ENCODE data around the gene PCOLCE2.

DNA sequence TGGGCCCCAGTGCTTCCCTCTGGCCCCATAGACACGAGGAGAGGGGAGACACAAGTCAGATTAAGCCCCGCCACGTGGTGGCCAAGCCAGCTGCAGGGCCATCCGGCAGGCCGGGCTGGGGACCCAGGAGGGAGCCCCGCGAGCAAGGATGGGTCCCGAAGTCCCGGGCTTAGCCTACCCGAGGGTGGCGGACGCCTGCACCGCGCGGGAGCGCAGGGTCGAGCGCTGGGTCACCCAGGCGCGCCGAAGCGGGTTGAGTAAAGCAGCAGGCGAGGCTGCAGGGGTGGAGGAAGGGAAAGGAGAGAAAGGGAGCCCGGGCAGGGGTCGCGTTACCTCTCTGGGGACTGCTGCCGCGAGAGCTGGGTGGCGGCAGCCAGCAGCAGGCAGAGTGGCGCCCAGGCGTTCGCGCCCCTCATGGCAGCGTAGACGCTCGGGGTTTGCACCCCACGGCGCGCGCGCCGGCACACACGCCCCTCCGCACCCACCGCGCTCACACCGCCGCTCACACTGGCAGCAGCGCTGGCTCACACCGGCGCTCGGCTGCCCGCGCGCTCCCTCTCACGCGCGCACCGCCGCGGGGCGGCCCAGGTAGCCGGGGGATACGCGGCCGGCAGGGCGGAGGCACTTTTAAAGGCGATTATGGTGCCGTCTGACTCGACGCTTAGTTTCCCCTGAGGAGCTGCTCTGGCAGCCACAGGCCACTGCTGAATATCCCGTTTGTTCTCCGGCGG, at the start of gene PCOLCE2:
- no peak for TF ChIP-seq YY1 (IDR thresholded peaks at IDR 0.05)
- TF ChIP-seq RAD21 (IDR thresholded peaks at IDR 0.05) = no peak
- TF ChIP-seq, protein P1, sequence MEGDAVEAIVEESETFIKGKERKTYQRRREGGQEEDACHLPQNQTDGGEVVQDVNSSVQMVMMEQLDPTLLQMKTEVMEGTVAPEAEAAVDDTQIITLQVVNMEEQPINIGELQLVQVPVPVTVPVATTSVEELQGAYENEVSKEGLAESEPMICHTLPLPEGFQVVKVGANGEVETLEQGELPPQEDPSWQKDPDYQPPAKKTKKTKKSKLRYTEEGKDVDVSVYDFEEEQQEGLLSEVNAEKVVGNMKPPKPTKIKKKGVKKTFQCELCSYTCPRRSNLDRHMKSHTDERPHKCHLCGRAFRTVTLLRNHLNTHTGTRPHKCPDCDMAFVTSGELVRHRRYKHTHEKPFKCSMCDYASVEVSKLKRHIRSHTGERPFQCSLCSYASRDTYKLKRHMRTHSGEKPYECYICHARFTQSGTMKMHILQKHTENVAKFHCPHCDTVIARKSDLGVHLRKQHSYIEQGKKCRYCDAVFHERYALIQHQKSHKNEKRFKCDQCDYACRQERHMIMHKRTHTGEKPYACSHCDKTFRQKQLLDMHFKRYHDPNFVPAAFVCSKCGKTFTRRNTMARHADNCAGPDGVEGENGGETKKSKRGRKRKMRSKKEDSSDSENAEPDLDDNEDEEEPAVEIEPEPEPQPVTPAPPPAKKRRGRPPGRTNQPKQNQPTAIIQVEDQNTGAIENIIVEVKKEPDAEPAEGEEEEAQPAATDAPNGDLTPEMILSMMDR (IDR thresholded peaks at IDR 0.05; ENCODE audit: low read depth, low read length, missing input control) = no peak
- TF ChIP-seq TAF1 (conservative IDR thresholded peaks at IDR 0.05) = no peak
- TF ChIP-seq, protein P2, sequence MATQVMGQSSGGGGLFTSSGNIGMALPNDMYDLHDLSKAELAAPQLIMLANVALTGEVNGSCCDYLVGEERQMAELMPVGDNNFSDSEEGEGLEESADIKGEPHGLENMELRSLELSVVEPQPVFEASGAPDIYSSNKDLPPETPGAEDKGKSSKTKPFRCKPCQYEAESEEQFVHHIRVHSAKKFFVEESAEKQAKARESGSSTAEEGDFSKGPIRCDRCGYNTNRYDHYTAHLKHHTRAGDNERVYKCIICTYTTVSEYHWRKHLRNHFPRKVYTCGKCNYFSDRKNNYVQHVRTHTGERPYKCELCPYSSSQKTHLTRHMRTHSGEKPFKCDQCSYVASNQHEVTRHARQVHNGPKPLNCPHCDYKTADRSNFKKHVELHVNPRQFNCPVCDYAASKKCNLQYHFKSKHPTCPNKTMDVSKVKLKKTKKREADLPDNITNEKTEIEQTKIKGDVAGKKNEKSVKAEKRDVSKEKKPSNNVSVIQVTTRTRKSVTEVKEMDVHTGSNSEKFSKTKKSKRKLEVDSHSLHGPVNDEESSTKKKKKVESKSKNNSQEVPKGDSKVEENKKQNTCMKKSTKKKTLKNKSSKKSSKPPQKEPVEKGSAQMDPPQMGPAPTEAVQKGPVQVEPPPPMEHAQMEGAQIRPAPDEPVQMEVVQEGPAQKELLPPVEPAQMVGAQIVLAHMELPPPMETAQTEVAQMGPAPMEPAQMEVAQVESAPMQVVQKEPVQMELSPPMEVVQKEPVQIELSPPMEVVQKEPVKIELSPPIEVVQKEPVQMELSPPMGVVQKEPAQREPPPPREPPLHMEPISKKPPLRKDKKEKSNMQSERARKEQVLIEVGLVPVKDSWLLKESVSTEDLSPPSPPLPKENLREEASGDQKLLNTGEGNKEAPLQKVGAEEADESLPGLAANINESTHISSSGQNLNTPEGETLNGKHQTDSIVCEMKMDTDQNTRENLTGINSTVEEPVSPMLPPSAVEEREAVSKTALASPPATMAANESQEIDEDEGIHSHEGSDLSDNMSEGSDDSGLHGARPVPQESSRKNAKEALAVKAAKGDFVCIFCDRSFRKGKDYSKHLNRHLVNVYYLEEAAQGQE (IDR thresholded peaks at IDR 0.05) = no peak
